Prostate gland (tissue), 2 donors: ENCODE measurements around the gene PCYOX1L.

Experiments used
- POLR2A ChIP-seq: fragments of 450-650 bp; IDR thresholded peaks from one replicate; pipeline ENCODE4 v1.6.1; 2016; ENCODE audit warnings: antibody characterized with exemption, mild to moderate bottlenecking
- TF ChIP-seq, protein P1 (sequence below), 4 experiments: fragments of 200-600 bp in 2 of 4; fragments of 450-650 bp in 2 of 4; sonication (generic) in 2 of 4; IDR thresholded peaks; 1 replicate in 3 of 4; 2 replicates in 1 of 4; pipeline ENCODE4 v1.5.1; 2016 to 2019; ENCODE audit warnings: antibody characterized with exemption in 4 of 4, mild to moderate bottlenecking in 2 of 4, moderate library complexity in 2 of 4

DNA sequence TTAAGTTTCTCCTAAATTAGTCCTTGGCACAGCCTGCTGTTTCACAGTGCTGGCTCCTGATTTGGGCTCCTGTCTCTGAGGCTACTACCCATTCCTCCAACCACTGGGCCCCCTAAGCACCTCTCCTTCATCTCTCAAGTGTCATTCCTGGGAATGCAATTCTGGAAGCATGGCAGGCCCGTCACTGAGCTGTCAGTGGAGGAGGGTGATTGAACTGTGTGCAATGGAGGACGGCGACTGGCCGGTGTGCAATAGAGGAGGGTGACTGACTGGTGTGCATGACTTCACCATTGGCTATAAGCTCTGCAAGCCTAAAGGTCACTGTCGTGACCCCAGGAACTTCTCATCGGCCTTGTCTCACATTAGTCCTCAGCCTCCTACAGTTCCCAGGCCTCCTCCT lies 33.7 kb downstream of the PCYOX1L start:
- TF ChIP-seq, protein P1, sequence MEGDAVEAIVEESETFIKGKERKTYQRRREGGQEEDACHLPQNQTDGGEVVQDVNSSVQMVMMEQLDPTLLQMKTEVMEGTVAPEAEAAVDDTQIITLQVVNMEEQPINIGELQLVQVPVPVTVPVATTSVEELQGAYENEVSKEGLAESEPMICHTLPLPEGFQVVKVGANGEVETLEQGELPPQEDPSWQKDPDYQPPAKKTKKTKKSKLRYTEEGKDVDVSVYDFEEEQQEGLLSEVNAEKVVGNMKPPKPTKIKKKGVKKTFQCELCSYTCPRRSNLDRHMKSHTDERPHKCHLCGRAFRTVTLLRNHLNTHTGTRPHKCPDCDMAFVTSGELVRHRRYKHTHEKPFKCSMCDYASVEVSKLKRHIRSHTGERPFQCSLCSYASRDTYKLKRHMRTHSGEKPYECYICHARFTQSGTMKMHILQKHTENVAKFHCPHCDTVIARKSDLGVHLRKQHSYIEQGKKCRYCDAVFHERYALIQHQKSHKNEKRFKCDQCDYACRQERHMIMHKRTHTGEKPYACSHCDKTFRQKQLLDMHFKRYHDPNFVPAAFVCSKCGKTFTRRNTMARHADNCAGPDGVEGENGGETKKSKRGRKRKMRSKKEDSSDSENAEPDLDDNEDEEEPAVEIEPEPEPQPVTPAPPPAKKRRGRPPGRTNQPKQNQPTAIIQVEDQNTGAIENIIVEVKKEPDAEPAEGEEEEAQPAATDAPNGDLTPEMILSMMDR (IDR thresholded peaks at IDR 0.05): no peak
- no peak for TF ChIP-seq POLR2A
